ENCODE measurements around the gene ELF4.

Gene ELF4

GRCh38 chrX:130110379-130111219, at the start of gene ELF4:
Gene ELF4, minus strand, starts transcription at chrX:130110497. Its CDS starts 29,167 bp downstream, at chrX:130081330.
- H3K27me3 ChIP-seq (ENCODE audit: control insufficient read depth, insufficient read depth, low read length), result peaks cover 2% of the 10 kb centered on the region
- H3K4me3 ChIP-seq (ENCODE audit: low read length), result peak within 1 kb of the TSS; percentile 65
- H3K27ac ChIP-seq (ENCODE audit: low read depth, low read length), result peak within 1 kb of the TSS; percentile 64
- H3K36me3 ChIP-seq (ENCODE audit: control insufficient read depth, insufficient read depth, low read length), result peaks cover 2% of the 10 kb centered on the region
- peak within 1 kb of the TSS; percentile 32 for H3K9ac ChIP-seq (ENCODE audit: low read length)
- no peaks in the 10 kb centered on the region for H3K4me1 ChIP-seq (ENCODE audit: control insufficient read depth, insufficient read depth, low read length)

GRCh38 chrX:130159776-130160175, 49.5 kb upstream of the ELF4 start:
- Histone ChIP-seq H3K9ac (ENCODE audit: low read length) (no peak overlapping the region), H3K4me1 (ENCODE audit: control insufficient read depth, insufficient read depth, low read length) (no peaks in the 10 kb centered on the region), H3K4me3 (ENCODE audit: low read length) (no peak overlapping the region), H3K27me3 (ENCODE audit: control insufficient read depth, insufficient read depth, low read length) (no peaks in the 10 kb centered on the region), H3K36me3 (ENCODE audit: control insufficient read depth, insufficient read depth, low read length) (no peaks in the 10 kb centered on the region), H3K27ac (ENCODE audit: low read depth, low read length) (no peak overlapping the region)

GRCh38 chrX:130158311-130158710, 48.0 kb upstream of the ELF4 start:
- no peak overlapping the region for H3K4me3 ChIP-seq (ENCODE audit: low read length)
- no peaks in the 10 kb centered on the region for H3K4me1 ChIP-seq (ENCODE audit: control insufficient read depth, insufficient read depth, low read length)
- no peak overlapping the region for H3K27ac ChIP-seq (ENCODE audit: low read depth, low read length)
- H3K9ac ChIP-seq (ENCODE audit: low read length), result no peak overlapping the region
- H3K36me3 ChIP-seq (ENCODE audit: control insufficient read depth, insufficient read depth, low read length), result no peaks in the 10 kb centered on the region
- H3K27me3 ChIP-seq (ENCODE audit: control insufficient read depth, insufficient read depth, low read length), result no peaks in the 10 kb centered on the region

- Histone ChIP-seq H3K27ac (ENCODE audit: low read depth, low read length) (no peak overlapping the region), H3K4me1 (ENCODE audit: control insufficient read depth, insufficient read depth, low read length) (no peaks in the 10 kb centered on the region), H3K27me3 (ENCODE audit: control insufficient read depth, insufficient read depth, low read length) (no peaks in the 10 kb centered on the region), H3K4me3 (ENCODE audit: low read length) (no peak overlapping the region), H3K9ac (ENCODE audit: low read length) (no peak overlapping the region), H3K36me3 (ENCODE audit: control insufficient read depth, insufficient read depth, low read length) (no peaks in the 10 kb centered on the region)
These were observed 45.3 kb upstream of the ELF4 start for GRCh38 chrX:130155564-130155963.

GRCh38 chrX:130147631-130148030, 37.3 kb upstream of the ELF4 start:
- H3K9ac ChIP-seq (ENCODE audit: low read length), result no peak overlapping the region
- H3K27ac ChIP-seq (ENCODE audit: low read depth, low read length), result no peak overlapping the region
- H3K36me3 ChIP-seq (ENCODE audit: control insufficient read depth, insufficient read depth, low read length), result no peaks in the 10 kb centered on the region
- no peaks in the 10 kb centered on the region for H3K4me1 ChIP-seq (ENCODE audit: control insufficient read depth, insufficient read depth, low read length)
- H3K4me3 ChIP-seq (ENCODE audit: low read length), result no peak overlapping the region
- no peaks in the 10 kb centered on the region for H3K27me3 ChIP-seq (ENCODE audit: control insufficient read depth, insufficient read depth, low read length)

- H3K27ac ChIP-seq (ENCODE audit: low read depth, low read length), result no peak overlapping the region
- H3K27me3 ChIP-seq (ENCODE audit: control insufficient read depth, insufficient read depth, low read length), result no peaks in the 10 kb centered on the region
- H3K4me3 ChIP-seq (ENCODE audit: low read length), result no peak overlapping the region
- H3K4me1 ChIP-seq (ENCODE audit: control insufficient read depth, insufficient read depth, low read length), result no peaks in the 10 kb centered on the region
- H3K9ac ChIP-seq (ENCODE audit: low read length), result no peak overlapping the region
- H3K36me3 ChIP-seq (ENCODE audit: control insufficient read depth, insufficient read depth, low read length), result peaks cover 4% of the 10 kb centered on the region
These were observed 34.8 kb upstream of the ELF4 start for GRCh38 chrX:130145123-130145522.

- Histone ChIP-seq H3K4me3 (ENCODE audit: low read length) (no peak overlapping the region), H3K27ac (ENCODE audit: low read depth, low read length) (no peak overlapping the region), H3K36me3 (ENCODE audit: control insufficient read depth, insufficient read depth, low read length) (peaks cover 6% of the 10 kb centered on the region), H3K4me1 (ENCODE audit: control insufficient read depth, insufficient read depth, low read length) (no peaks in the 10 kb centered on the region), H3K9ac (ENCODE audit: low read length) (no peak overlapping the region), H3K27me3 (ENCODE audit: control insufficient read depth, insufficient read depth, low read length) (no peaks in the 10 kb centered on the region)
These were observed 34.2 kb upstream of the ELF4 start for GRCh38 chrX:130144509-130144908.

GRCh38 chrX:130139474-130140201, 29.3 kb upstream of the ELF4 start:
- Histone ChIP-seq H3K27ac (ENCODE audit: low read depth, low read length) (no peak overlapping the region), H3K9ac (ENCODE audit: low read length) (no peak overlapping the region), H3K4me1 (ENCODE audit: control insufficient read depth, insufficient read depth, low read length) (no peaks in the 10 kb centered on the region), H3K4me3 (ENCODE audit: low read length) (no peak overlapping the region), H3K36me3 (ENCODE audit: control insufficient read depth, insufficient read depth, low read length) (peaks cover 8% of the 10 kb centered on the region), H3K27me3 (ENCODE audit: control insufficient read depth, insufficient read depth, low read length) (no peaks in the 10 kb centered on the region)

- Histone ChIP-seq H3K4me1 (ENCODE audit: control insufficient read depth, insufficient read depth, low read length) (no peaks in the 10 kb centered on the region), H3K9ac (ENCODE audit: low read length) (no peak overlapping the region), H3K36me3 (ENCODE audit: control insufficient read depth, insufficient read depth, low read length) (peaks cover 8% of the 10 kb centered on the region)
These were observed 26.7 kb upstream of the ELF4 start for GRCh38 chrX:130136961-130137360.

GRCh38 chrX:130136496-130136895, 26.2 kb upstream of the ELF4 start:
- H3K4me1 ChIP-seq (ENCODE audit: control insufficient read depth, insufficient read depth, low read length), result no peaks in the 10 kb centered on the region
- no peak overlapping the region for H3K27ac ChIP-seq (ENCODE audit: low read depth, low read length)
- H3K4me3 ChIP-seq (ENCODE audit: low read length), result no peak overlapping the region
- H3K9ac ChIP-seq (ENCODE audit: low read length), result no peak overlapping the region
- no peaks in the 10 kb centered on the region for H3K27me3 ChIP-seq (ENCODE audit: control insufficient read depth, insufficient read depth, low read length)
- peaks cover 10% of the 10 kb centered on the region for H3K36me3 ChIP-seq (ENCODE audit: control insufficient read depth, insufficient read depth, low read length)

More at GRCh38 chrX:130136961-130137360, 26.7 kb upstream of the ELF4 start:
- no peak overlapping the region for H3K27ac ChIP-seq (ENCODE audit: low read depth, low read length)
- no peak overlapping the region for H3K4me3 ChIP-seq (ENCODE audit: low read length)
- H3K27me3 ChIP-seq (ENCODE audit: control insufficient read depth, insufficient read depth, low read length), result no peaks in the 10 kb centered on the region

GRCh38 chrX:130130990-130131389, 20.7 kb upstream of the ELF4 start:
- H3K9ac ChIP-seq (ENCODE audit: low read length), result no peak overlapping the region
- H3K27ac ChIP-seq (ENCODE audit: low read depth, low read length), result no peak overlapping the region
- peaks cover 5% of the 10 kb centered on the region for H3K36me3 ChIP-seq (ENCODE audit: control insufficient read depth, insufficient read depth, low read length)
- H3K4me3 ChIP-seq (ENCODE audit: low read length), result no peak overlapping the region
- H3K27me3 ChIP-seq (ENCODE audit: control insufficient read depth, insufficient read depth, low read length), result no peaks in the 10 kb centered on the region
- no peaks in the 10 kb centered on the region for H3K4me1 ChIP-seq (ENCODE audit: control insufficient read depth, insufficient read depth, low read length)

GRCh38 chrX:130125091-130125874, 15.0 kb upstream of the ELF4 start:
- Histone ChIP-seq H3K4me3 (ENCODE audit: low read length) (no peak overlapping the region), H3K4me1 (ENCODE audit: control insufficient read depth, insufficient read depth, low read length) (no peaks in the 10 kb centered on the region), H3K9ac (ENCODE audit: low read length) (no peak overlapping the region), H3K27me3 (ENCODE audit: control insufficient read depth, insufficient read depth, low read length) (no peaks in the 10 kb centered on the region), H3K36me3 (ENCODE audit: control insufficient read depth, insufficient read depth, low read length) (peaks cover 2% of the 10 kb centered on the region), H3K27ac (ENCODE audit: low read depth, low read length) (peak overlapping the region; percentile 75)

Data from rectal smooth muscle tissue (tissue), 1 donor.